ENCODE measurements around the gene HS3ST6. TPM values are rescaled to one million over a fixed set of nuclear protein-coding genes. Genes with fewer than 3 reads are reported as not detected.
"Not testable (repeated sequence)": the region's sequence is repeated elsewhere in the genome, so short reads cannot be mapped to it uniquely, and the experiment has no call there.

HS3ST6 gene
- total and polyA plus RNA-seq, 2 experiments from 2014 or later = not detected

DNA sequence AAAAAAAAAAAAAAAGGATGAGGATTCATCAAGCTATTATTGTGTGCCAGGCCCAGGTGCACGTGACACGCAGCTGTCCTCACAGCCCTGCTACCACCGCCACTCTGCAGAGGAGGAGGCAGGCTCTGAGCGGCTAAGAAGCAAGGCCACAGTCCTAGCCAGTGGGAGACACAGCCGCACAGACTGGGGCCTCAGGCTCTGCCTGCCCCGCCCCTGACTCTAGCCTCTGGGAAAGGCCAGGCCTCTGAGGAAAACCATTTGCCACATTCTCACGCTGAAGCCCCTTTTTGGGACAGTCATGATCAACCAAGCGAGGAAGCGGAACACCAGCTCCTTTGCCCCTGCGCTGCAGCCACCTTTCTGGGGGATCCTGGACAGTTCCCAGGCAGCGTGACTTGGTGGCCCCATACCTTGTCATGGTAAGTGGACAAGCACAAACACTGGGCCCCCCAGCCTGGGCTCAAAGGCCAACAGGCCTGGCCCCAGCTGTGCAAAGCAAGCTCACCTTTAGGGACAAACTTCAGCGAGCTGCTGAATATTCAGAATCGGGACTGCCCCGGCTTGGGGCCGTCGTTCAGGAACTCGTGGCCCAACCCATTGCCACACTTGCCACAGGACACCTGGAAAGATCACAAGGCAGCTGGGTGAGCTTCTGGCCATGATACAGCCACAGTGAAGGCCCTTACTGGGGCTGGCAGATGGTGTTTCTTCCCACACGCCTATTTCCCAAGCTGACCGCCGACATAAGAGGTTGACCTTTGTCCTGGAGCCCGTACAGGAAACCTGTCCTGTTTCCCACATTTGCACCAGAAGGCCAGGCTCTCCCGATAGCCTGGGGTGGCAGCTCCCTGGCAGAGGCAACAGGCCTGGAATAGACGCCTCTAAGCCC lies 22.3 kb upstream of the HS3ST6 start:
- Histone ChIP-seq H3K79me2 (ENCODE audit: insufficient read depth) (no peaks in the 10 kb centered on the region), H4K20me1 (ENCODE audit: insufficient read depth) (no peaks in the 10 kb centered on the region), H3K9ac (no peak overlapping the region), H3K36me3 (ENCODE audit: low read depth) (no peaks in the 10 kb centered on the region; the same call in 1 of the 2 replicates), H3F3A (ENCODE audit: insufficient read depth) (no peaks in the 10 kb centered on the region), H3K4me2 (ENCODE audit: unreplicated experiment) (no peak overlapping the region), H3K9me3 (ENCODE audit: low read depth) (no peaks in the 10 kb centered on the region), H3K4me1 (ENCODE audit: insufficient read depth) (no peaks in the 10 kb centered on the region), H2AFZ (no peak overlapping the region), H3K4me3 (no peak overlapping the region), H3K27ac (no peak overlapping the region), H3K27me3 (replicated peaks; ENCODE audit: insufficient read depth) (no peaks in the 10 kb centered on the region), H3K9me2 (ENCODE audit: insufficient read depth) (no peaks in the 10 kb centered on the region)
- TF ChIP-seq EZH2phosphoT487 (IDR thresholded peaks at IDR 0.05; ENCODE audit: insufficient read depth, low read depth) = no peak
- TF ChIP-seq EZH2 (IDR thresholded peaks at IDR 0.05; ENCODE audit: insufficient read depth, poor library complexity, severe bottlenecking) = no peak
- in situ Hi-C loops (cut with MboI) = no loop called here
- no peak for DNase-seq
- WGBS, 2 experiments (ENCODE audit: low coverage in 1 of 2, low lambda C conversion rate in 2 of 2, missing lambda C conversion rate in 2 of 2) = 93% methylated on average over 23 of the region's 23 CpGs

DNA sequence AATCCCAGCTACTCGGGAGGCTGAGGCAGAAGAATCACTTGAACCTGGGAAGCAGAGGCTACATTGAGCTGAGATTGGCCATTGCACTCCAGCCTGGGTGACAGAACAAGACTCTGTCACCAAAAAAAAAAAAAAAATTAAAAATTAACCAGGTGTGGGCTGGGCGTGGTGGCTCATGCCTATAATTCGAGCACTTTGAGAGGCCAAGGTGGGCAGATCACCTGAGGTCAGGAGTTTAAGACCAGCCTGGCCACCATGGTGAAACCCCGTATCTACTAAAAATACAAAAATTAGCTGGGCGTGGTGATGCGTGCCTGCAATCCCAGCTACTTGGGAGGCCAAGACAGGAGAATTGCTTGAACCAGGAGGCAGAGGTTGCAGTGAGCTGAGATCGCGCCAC lies 21.6 kb upstream of the HS3ST6 start:
- H3K27ac ChIP-seq; in situ Hi-C loops (cut with MboI); H3K27me3 ChIP-seq (replicated peaks; ENCODE audit: insufficient read depth); H3K9me3 ChIP-seq (ENCODE audit: low read depth); H3K9me2 ChIP-seq (ENCODE audit: insufficient read depth); H3K4me1 ChIP-seq (ENCODE audit: insufficient read depth); DNase-seq; H3K4me2 ChIP-seq (ENCODE audit: unreplicated experiment); H3K36me3 ChIP-seq (ENCODE audit: low read depth); H3F3A ChIP-seq (ENCODE audit: insufficient read depth); H4K20me1 ChIP-seq (ENCODE audit: insufficient read depth); H2AFZ ChIP-seq; H3K79me2 ChIP-seq (ENCODE audit: insufficient read depth); H3K4me3 ChIP-seq; H3K9ac ChIP-seq: not testable (repeated sequence)
- 96 to 97% methylated on average over 5 to 8 of the region's 8 CpGs for WGBS, 2 experiments (ENCODE audit: low coverage in 1 of 2, low lambda C conversion rate in 2 of 2, missing lambda C conversion rate in 2 of 2)

DNA sequence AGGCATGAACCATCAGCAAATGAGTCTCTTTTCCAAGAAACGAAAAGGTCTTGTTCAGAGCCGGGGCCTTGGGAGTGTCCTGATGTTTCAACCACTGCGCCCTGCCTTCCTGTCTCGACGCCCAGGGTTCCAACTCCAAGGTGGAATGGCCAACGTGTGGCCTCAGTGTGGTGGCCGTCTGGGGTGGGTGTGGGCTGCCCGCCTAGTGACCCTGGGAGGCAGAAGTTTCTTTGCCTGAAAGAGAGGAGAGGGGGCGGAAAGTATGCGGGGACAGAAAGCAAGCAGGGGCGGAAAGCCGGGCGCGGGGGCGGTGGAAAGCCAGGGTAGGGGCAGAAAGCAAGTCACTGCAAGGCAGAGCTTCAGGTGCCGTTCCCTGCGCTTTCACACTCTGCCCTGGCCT lies 20.7 kb upstream of the HS3ST6 start:
- H3K27ac ChIP-seq = no peak overlapping the region
- no peaks in the 10 kb centered on the region for H3K9me3 ChIP-seq (ENCODE audit: low read depth)
- 82 to 86% methylated on average over 15 to 17 of the region's 17 CpGs for WGBS, 2 experiments (ENCODE audit: low coverage in 1 of 2, low lambda C conversion rate in 2 of 2, missing lambda C conversion rate in 2 of 2)
- TF ChIP-seq EZH2 (IDR thresholded peaks at IDR 0.05; ENCODE audit: insufficient read depth, poor library complexity, severe bottlenecking) = no peak
- no peak for TF ChIP-seq EZH2phosphoT487 (IDR thresholded peaks at IDR 0.05; ENCODE audit: insufficient read depth, low read depth)
- no peaks in the 10 kb centered on the region for H3K4me1 ChIP-seq (ENCODE audit: insufficient read depth)
- DNase-seq = no peak
- H3K9me2 ChIP-seq (ENCODE audit: insufficient read depth) = no peaks in the 10 kb centered on the region
- in situ Hi-C loops (cut with MboI) = no loop called here
- H3K36me3 ChIP-seq (ENCODE audit: low read depth) = no peaks in the 10 kb centered on the region; the same call in 1 of the 2 replicates
- H3F3A ChIP-seq (ENCODE audit: insufficient read depth) = no peaks in the 10 kb centered on the region
- H4K20me1 ChIP-seq (ENCODE audit: insufficient read depth) = no peaks in the 10 kb centered on the region
- no peaks in the 10 kb centered on the region for H3K27me3 ChIP-seq (replicated peaks; ENCODE audit: insufficient read depth)
- no peak overlapping the region for H3K9ac ChIP-seq
- no peak overlapping the region for H2AFZ ChIP-seq
- H3K4me2 ChIP-seq (ENCODE audit: unreplicated experiment) = no peak overlapping the region
- no peaks in the 10 kb centered on the region for H3K79me2 ChIP-seq (ENCODE audit: insufficient read depth)
- H3K4me3 ChIP-seq = no peak overlapping the region

DNA sequence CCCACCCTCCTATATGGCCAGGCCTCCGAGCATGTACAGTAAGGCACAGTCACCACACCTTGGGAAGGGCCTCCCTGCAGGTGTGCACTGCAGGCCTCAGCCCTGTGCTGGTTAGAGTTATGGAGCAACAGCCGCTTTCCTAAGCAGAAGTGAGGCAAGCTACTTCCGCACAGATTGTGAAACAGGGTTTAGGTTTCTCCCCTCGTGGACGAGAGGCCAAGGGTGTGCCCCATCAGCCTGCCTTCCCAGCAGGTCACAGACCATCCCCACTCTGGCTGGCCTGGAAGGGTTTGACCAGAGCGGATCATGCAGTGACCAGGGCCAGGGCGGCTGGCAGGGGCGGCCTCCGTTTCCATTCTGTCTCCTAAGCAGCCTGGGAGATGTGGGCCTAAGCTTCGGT lies 20.1 kb upstream of the HS3ST6 start:
- Histone ChIP-seq H3K79me2 (ENCODE audit: insufficient read depth) (no peaks in the 10 kb centered on the region), H3K27ac (no peak overlapping the region), H3F3A (ENCODE audit: insufficient read depth) (no peaks in the 10 kb centered on the region), H3K4me3 (no peak overlapping the region), H3K36me3 (ENCODE audit: low read depth) (no peaks in the 10 kb centered on the region; the same call in 1 of the 2 replicates), H2AFZ (no peak overlapping the region), H3K9ac (no peak overlapping the region), H3K9me2 (ENCODE audit: insufficient read depth) (no peaks in the 10 kb centered on the region), H3K4me1 (ENCODE audit: insufficient read depth) (no peaks in the 10 kb centered on the region), H3K9me3 (ENCODE audit: low read depth) (no peaks in the 10 kb centered on the region), H4K20me1 (ENCODE audit: insufficient read depth) (no peaks in the 10 kb centered on the region), H3K27me3 (replicated peaks; ENCODE audit: insufficient read depth) (no peaks in the 10 kb centered on the region), H3K4me2 (ENCODE audit: unreplicated experiment) (no peak overlapping the region)
- no peak for TF ChIP-seq EZH2phosphoT487 (IDR thresholded peaks at IDR 0.05; ENCODE audit: insufficient read depth, low read depth)
- 94 to 97% methylated on average over 10 of the region's 10 CpGs for WGBS, 2 experiments (ENCODE audit: low coverage in 1 of 2, low lambda C conversion rate in 2 of 2, missing lambda C conversion rate in 2 of 2)
- in situ Hi-C loops (cut with MboI) = no loop called here
- DNase-seq = no peak

All from GM23248 (cell line).